Measurements from ENCODE around the gene TOMM40.

The TOMM40 gene

GRCh38 chr19:44931541-44931940 lies 40.5 kb downstream of the TOMM40 start:
- DNase-seq, result no peak

- DNase-seq, result no peak
These were observed 48.6 kb downstream of the TOMM40 start for GRCh38 chr19:44939668-44940067.

GRCh38 chr19:44942067-44942571 lies 51.1 kb downstream of the TOMM40 start, which contains the start of gene APOC4:
TSS of gene APOC4 (plus strand) at chr19:44942237. CDS start at chr19:44942278, 41 bp downstream.
- DNase-seq, result no peak

DNA sequence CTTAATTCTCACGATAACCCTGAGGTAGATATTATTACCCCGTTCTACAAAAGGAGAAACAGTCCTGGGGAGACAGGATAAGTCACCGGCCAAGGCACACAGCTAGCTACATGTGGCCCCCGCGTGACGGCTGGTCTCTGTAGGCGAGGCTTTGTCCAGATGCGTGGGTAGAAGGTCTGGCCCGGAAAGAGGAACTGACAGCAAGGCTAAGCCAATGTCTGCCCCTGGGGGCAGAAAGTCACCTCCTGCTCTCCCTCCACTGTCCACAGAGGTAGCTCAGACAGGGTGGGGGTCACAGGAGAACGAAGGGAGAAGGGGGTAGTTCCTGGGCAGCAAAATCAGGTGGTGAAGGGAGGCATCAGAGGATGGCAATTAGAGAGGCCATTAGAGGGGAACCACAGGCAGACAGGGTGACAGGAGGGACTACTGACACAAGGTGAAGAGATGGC lies 52.8 kb downstream of the TOMM40 start:
- DNase-seq, result no peak

DNA sequence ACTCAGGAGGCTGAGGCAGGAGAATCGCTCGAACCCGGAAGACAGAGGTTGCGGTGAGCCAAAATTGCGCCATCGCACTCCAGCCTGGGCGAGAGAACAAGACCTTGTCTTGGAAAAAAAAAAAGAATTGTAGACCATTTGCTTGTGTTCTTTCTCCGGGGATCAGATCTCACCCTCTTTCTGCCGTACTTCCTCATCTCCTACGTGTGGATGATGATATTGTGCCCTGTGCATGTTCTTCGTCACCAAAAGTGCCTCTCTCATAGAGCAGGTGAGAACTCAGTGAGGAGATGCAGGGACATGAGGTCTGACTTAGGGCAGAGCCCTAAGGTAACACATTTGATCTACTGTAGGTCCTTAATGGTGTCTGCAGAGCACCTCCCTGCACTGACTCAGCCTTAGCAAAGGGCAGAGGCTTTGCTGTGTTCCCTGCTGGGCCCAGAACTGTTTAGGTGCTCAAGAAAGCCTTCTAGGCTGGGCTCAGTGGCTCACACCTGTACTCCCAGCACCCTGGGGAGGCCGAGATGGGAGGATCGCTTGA lies 56.1 kb downstream of the TOMM40 start:
- DNase-seq, result no peak

GRCh38 chr19:44948237-44948636 lies 57.2 kb downstream of the TOMM40 start:
- DNase-seq, result no peak

DNA sequence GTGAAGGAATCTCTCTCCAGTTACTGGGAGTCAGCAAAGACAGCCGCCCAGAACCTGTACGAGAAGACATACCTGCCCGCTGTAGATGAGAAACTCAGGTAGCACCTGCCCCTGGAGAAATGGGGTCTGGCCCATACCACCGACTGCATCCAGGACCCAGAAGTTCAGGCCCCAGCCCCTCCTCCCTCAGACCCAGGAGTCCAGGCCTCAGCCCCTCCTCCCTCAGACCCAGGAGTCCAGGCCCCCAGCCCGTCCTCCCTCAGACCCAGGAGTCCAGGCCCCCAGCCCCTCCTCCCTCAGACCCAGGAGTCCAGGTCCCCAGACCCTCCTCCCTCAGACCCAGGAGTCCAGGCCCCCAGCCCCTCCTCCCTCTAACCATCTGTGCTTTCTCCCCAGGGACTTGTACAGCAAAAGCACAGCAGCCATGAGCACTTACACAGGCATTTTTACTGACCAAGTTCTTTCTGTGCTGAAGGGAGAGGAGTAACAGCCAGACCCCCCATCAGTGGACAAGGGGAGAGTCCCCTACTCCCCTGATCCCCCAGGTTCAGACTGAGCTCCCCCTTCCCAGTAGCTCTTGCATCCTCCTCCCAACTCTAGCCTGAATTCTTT lies 57.8 kb downstream of the TOMM40 start:
- no peak for DNase-seq

- DNase-seq, result no peak
These were observed 58.5 kb downstream of the TOMM40 start for GRCh38 chr19:44949550-44949949.

- peak; percentile 71 for DNase-seq
These were observed 60.4 kb downstream of the TOMM40 start for GRCh38 chr19:44951179-44952159.

Measured in effector CD4-positive, alpha-beta T cell (primary cell).